Fibroblast of lung (primary cell): ENCODE results near the gene EXPH5. TPM values are rescaled to one million over a fixed set of nuclear protein-coding genes. Genes with fewer than 3 reads are reported as not detected.

Source experiments
- DNase-seq, 2 donors: peaks; one replicate each; pipeline versions ENCODE4 v3.0.0 to v3.0.0-alpha.2; 2010; ENCODE audit warnings: low read depth in 2 of 2
- H2AFZ ChIP-seq: 2 replicates; pipeline ENCODE4 v1.5.1; 2012; ENCODE audit warnings: low read length, control low read depth, inconsistent platforms
- H3K27ac ChIP-seq: 2 replicates; pipeline ENCODE4 v1.5.1; 2011; ENCODE audit warnings: low read length, control low read depth; ENCODE audit not compliant: insufficient read depth
- H3K27me3 ChIP-seq: 2 replicates; pipeline ENCODE4 v1.5.1; 2011; ENCODE audit warnings: mild to moderate bottlenecking, low read length; ENCODE audit not compliant: control insufficient read depth, insufficient read depth
- H3K36me3 ChIP-seq: 2 replicates; pipeline ENCODE4 v1.5.1; 2011; ENCODE audit warnings: low read length; ENCODE audit not compliant: control insufficient read depth, insufficient read depth
- H3K4me1 ChIP-seq: 2 replicates; pipeline ENCODE4 v1.5.1; 2011; ENCODE audit warnings: low read length; ENCODE audit not compliant: control insufficient read depth, insufficient read depth; ENCODE audit errors: extremely low read depth
- H3K4me2 ChIP-seq: 2 replicates; pipeline ENCODE4 v1.5.1; 2011; ENCODE audit warnings: low read length, control low read depth; ENCODE audit not compliant: insufficient read depth; ENCODE audit errors: extremely low read depth
- H3K4me3 ChIP-seq, 4 experiments: fragments of 200-600 bp in 1 of 4; sonication (generic) in 1 of 4; replicated peaks in 1 of 4; 2 replicates each; pipeline ENCODE4 v1.5.1; 2011 to 2016; ENCODE audit warnings: low read length in 4 of 4, low read depth in 3 of 4, mild to moderate bottlenecking in 3 of 4, control low read depth in 2 of 4, inconsistent platforms in 1 of 4, mixed read lengths in 1 of 4; ENCODE audit not compliant: insufficient read depth in 1 of 4; ENCODE audit errors: control extremely low read depth in 1 of 4
- H3K79me2 ChIP-seq: 2 replicates; pipeline ENCODE4 v1.5.1; 2012; ENCODE audit warnings: mild to moderate bottlenecking, low read length, inconsistent platforms; ENCODE audit not compliant: control insufficient read depth, insufficient read depth
- H3K9ac ChIP-seq: 2 replicates; pipeline ENCODE4 v1.5.1; 2011; ENCODE audit warnings: mild to moderate bottlenecking, low read length, control low read depth; ENCODE audit not compliant: insufficient read depth
- H3K9me3 ChIP-seq: 2 replicates; pipeline ENCODE4 v1.5.1; 2012; ENCODE audit warnings: low read depth, low read length; ENCODE audit not compliant: control insufficient read depth, insufficient read depth
- H4K20me1 ChIP-seq: 2 replicates; pipeline ENCODE4 v1.5.1; 2011; ENCODE audit warnings: low read length; ENCODE audit not compliant: control insufficient read depth, insufficient read depth; ENCODE audit errors: extremely low read depth
- EZH2 ChIP-seq: IDR thresholded peaks from 2 replicates; pipeline ENCODE4 v1.5.1; 2012; ENCODE audit warnings: low read length, control low read depth, mild to moderate bottlenecking; ENCODE audit errors: missing control alignments
- polyA plus RNA-seq, 2 donors: library from polyadenylated mRNA; depleted of rRNA in 1 of 2; stranded (reverse) in 1 of 2; unstranded in 1 of 2; fragments of >200 nt; gene quantifications; 2 replicates each; pipeline ENCODE4 v1.2.1, GENCODE V29; 2011 to 2012; ENCODE audit warnings: missing spikeins in 1 of 2
- total RNA-seq: library from RNA; depleted of rRNA; stranded (reverse); fragments of >200 nt; gene quantifications from 2 replicates; pipeline ENCODE4 v1.2.1, GENCODE V29; 2014
- TF ChIP-seq, protein P1 (sequence below), 2 donors: IDR thresholded peaks in 1 of 2; conservative IDR thresholded peaks in 1 of 2; 1 replicate in 1 of 2; 2 replicates in 1 of 2; pipeline ENCODE4 v1.5.1; 2011 to 2012; ENCODE audit warnings: low read length in 2 of 2, control low read depth in 1 of 2, inconsistent platforms in 1 of 2, low read depth in 1 of 2, mild to moderate bottlenecking in 1 of 2

The EXPH5 gene
- total and polyA plus RNA-seq, 2 donors (not counting 1 experiment from before 2014, with no cell fraction given) = 2.9 to 11.2 TPM

DNA sequence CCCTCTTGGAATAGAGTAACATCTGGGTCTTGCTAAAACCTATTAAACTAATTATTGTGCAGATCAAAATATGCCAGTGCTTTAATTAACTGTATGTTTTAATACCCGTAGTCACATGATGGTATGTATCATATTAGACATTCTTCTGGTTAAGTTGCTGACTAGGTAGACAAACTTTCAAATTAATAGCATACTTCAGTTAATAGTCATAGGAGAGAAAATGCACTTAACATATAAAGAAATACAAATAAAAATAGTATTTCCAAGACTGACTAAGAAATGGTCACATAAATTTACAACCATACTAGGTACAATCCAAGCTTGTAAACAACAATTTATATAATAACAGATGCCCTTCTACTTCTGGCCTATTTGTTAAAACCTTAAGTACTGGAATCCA is 7.6 kb upstream of the EXPH5 start:
- H3K27me3 ChIP-seq = no peaks in the 10 kb centered on the region
- H3K27ac ChIP-seq = no peak overlapping the region
- H3K36me3 ChIP-seq = no peaks in the 10 kb centered on the region
- H3K9me3 ChIP-seq = no peaks in the 10 kb centered on the region
- H3K9ac ChIP-seq = no peak overlapping the region
- H3K79me2 ChIP-seq = no peaks in the 10 kb centered on the region
- no peaks in the 10 kb centered on the region for H3K4me1 ChIP-seq
- TF ChIP-seq, protein P1, sequence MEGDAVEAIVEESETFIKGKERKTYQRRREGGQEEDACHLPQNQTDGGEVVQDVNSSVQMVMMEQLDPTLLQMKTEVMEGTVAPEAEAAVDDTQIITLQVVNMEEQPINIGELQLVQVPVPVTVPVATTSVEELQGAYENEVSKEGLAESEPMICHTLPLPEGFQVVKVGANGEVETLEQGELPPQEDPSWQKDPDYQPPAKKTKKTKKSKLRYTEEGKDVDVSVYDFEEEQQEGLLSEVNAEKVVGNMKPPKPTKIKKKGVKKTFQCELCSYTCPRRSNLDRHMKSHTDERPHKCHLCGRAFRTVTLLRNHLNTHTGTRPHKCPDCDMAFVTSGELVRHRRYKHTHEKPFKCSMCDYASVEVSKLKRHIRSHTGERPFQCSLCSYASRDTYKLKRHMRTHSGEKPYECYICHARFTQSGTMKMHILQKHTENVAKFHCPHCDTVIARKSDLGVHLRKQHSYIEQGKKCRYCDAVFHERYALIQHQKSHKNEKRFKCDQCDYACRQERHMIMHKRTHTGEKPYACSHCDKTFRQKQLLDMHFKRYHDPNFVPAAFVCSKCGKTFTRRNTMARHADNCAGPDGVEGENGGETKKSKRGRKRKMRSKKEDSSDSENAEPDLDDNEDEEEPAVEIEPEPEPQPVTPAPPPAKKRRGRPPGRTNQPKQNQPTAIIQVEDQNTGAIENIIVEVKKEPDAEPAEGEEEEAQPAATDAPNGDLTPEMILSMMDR (conservative IDR thresholded peaks at IDR 0.05 in 1 of 2, IDR thresholded peaks at IDR 0.05 in 1 of 2; ENCODE audit: low read depth in 1 of 2, low read length in 2 of 2) = no peak
- H4K20me1 ChIP-seq = no peaks in the 10 kb centered on the region
- no peak overlapping the region for H3K4me3 ChIP-seq
- DNase-seq = peak in 1 of 2 donors; percentile 51
- H3K4me2 ChIP-seq = no peak overlapping the region
- no peak overlapping the region for H2AFZ ChIP-seq

DNA sequence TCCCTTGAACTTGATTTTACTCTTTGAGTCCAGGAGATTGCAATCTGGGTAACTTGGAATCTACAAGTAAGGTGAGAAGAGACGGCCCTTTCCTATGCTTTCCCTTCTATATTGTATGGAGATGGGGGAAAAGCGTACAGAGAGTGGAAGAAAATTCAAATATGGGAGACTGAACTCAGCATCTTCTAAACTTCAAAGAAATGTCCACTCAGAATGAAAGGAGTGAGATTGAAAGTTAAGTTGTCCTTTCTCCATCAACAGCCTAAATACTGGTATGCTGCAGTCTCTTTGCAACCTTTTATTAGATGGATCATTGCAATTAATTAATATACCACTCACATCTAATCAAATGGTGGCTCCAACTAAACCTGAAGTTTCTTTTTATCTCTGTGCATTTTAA is 6.4 kb upstream of the EXPH5 start:
- Histone ChIP-seq H3K36me3 (no peaks in the 10 kb centered on the region), H3K27ac (no peak overlapping the region), H3K27me3 (no peaks in the 10 kb centered on the region), H3K4me3 (no peak overlapping the region), H3K4me2 (no peak overlapping the region), H4K20me1 (no peaks in the 10 kb centered on the region), H3K4me1 (no peaks in the 10 kb centered on the region), H3K9me3 (no peaks in the 10 kb centered on the region), H2AFZ (no peak overlapping the region), H3K79me2 (no peaks in the 10 kb centered on the region), H3K9ac (no peak overlapping the region)
- TF ChIP-seq EZH2 = no peak
- TF ChIP-seq, protein P1 (conservative IDR thresholded peaks at IDR 0.05 in 1 of 2, IDR thresholded peaks at IDR 0.05 in 1 of 2; ENCODE audit: low read depth in 1 of 2, low read length in 2 of 2) = no peak
- DNase-seq = no peak

DNA sequence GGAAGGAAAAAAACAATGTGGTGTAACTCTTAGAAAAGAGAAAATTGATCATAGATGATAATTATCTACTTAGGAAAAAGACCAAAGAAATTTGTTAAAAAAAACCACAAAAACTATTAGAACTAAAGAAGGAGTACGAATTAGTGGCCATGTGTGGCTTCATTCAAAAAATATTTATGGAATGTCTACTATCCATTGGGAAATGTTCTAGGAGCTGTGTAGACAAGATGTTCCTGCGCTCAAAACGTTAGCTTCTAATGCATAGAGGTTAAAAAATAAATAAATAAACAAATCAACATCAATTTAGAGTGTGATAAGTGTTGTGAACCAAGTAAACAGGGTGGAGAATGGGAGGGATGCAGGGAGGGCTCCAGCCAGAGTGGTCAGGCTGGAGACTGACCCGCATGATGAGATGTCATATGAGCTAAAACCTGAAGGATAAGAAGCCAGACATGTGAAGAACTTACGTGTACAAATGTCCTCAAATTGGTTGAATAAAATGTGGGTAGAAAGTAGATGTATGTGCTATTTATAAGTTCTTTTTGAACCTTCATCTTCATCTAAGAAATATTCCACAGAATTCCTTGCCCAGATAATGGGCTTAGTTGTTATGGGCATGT is 4.3 kb upstream of the EXPH5 start:
- Histone ChIP-seq H3K4me3 (no peak overlapping the region), H3K27me3 (no peaks in the 10 kb centered on the region), H3K36me3 (no peaks in the 10 kb centered on the region), H3K9ac (no peak overlapping the region), H3K4me2 (no peak overlapping the region), H3K27ac (no peak overlapping the region), H3K4me1 (peaks cover under 1% of the 10 kb centered on the region), H2AFZ (no peak overlapping the region), H3K9me3 (no peaks in the 10 kb centered on the region), H4K20me1 (no peaks in the 10 kb centered on the region), H3K79me2 (no peaks in the 10 kb centered on the region)
- TF ChIP-seq EZH2 = no peak
- TF ChIP-seq, protein P1 (conservative IDR thresholded peaks at IDR 0.05 in 1 of 2, IDR thresholded peaks at IDR 0.05 in 1 of 2; ENCODE audit: low read depth in 1 of 2, low read length in 2 of 2) = no peak
- peak in 1 of 2 donors; percentile 30 for DNase-seq
